Rectal smooth muscle tissue (tissue), 1 donor: ENCODE data around the gene SIRPD.

ENCODE experiments used
- H3K27ac ChIP-seq: one replicate; pipeline ENCODE4 v1.7.0; 2013; ENCODE audit warnings: low read depth, low read length, inconsistent platforms
- H3K27me3 ChIP-seq: one replicate; pipeline ENCODE4 v1.7.0; 2013; ENCODE audit warnings: low read length; ENCODE audit not compliant: control insufficient read depth, insufficient read depth
- H3K36me3 ChIP-seq: one replicate; pipeline ENCODE4 v1.7.0; 2013; ENCODE audit warnings: low read length; ENCODE audit not compliant: control insufficient read depth, insufficient read depth
- H3K4me1 ChIP-seq: one replicate; pipeline ENCODE4 v1.7.0; 2013; ENCODE audit warnings: low read length; ENCODE audit not compliant: control insufficient read depth, insufficient read depth
- H3K4me3 ChIP-seq: one replicate; pipeline ENCODE4 v1.7.0; 2013; ENCODE audit warnings: low read length
- H3K9ac ChIP-seq: one replicate; pipeline ENCODE4 v1.7.0; 2013; ENCODE audit warnings: low read length

Gene SIRPD

DNA sequence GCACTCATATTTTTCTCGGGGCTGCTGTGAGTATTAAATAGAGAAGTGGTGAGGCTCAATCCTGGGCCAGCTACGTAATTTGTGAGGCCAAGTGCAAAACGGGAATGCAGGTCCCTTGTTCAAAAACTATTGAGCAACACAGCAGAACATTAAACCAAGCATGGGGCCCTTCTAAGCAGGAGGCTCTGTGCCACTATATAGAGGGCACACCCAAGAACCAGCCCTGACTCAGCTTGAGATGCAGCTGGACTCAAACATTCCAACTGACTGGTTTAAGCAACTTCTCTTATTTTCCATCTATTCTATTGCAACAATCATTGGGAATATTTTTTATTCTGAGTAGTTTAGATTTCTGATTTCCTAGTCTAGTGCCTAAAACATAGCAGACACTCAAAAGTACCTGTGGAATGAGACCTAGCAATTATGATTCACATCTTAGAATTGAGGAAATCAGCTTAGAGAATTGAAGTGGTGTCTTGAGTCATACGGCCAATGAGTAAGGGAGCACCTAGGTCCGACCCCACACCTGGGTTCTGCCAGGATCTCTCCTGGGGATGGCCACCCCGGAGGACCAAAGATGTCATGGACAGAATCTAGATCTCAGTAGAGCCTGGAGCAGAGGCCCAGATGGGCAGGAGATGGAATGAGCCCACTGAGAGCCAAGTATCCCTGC, 67.6 kb downstream of the SIRPD start:
- H3K27ac ChIP-seq: no peak overlapping the region

DNA sequence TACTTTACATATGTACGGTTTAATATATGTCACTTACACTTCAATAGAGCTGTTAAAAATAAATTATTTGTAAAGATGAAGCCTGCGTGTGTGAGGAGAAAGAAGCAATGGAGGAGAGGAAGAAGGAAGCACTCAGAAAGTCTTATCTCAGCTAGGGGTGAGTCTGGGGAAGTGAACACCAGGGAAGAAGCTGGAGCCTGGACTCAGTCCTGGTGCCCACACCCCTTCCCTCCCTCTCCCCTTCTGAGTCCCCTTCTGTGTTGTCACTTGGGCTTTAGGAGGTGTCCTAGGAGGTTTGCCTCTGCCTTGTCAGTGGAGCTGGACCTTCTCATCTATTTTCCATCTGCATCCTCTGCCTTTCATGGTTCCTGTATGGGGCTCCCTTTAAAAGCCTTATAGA, 68.2 kb downstream of the SIRPD start:
- H3K27ac ChIP-seq: no peak overlapping the region
- H3K27me3 ChIP-seq: no peaks in the 10 kb centered on the region
- no peaks in the 10 kb centered on the region for H3K4me1 ChIP-seq
- no peak overlapping the region for H3K9ac ChIP-seq
- H3K36me3 ChIP-seq: no peaks in the 10 kb centered on the region
- H3K4me3 ChIP-seq: no peak overlapping the region

More for the DNA sequence above, 67.6 kb downstream of the SIRPD start:
- no peak overlapping the region for H3K9ac ChIP-seq
- no peaks in the 10 kb centered on the region for H3K4me1 ChIP-seq
- no peaks in the 10 kb centered on the region for H3K36me3 ChIP-seq
- no peak overlapping the region for H3K4me3 ChIP-seq
- no peaks in the 10 kb centered on the region for H3K27me3 ChIP-seq

DNA sequence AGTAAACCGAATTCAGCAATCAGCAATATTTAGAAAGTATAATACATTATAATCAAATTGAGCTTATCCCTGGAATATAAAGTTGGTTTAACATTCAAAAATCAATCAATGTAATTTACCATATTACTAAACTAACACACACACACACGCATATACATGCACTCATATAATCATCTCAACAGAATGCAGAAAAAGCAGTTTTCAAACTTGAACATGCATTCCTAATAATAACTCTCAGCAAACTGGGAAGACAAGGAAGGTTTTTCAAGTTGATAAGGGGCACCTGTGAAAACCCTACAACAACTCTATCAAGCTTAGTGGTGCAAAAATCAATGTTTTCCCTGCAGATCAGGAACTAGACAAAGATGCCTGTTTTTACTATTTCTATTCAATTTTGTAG, 70.9 kb downstream of the SIRPD start:
- Histone ChIP-seq H3K9ac (no peak overlapping the region), H3K36me3 (no peaks in the 10 kb centered on the region), H3K27me3 (no peaks in the 10 kb centered on the region), H3K4me3 (no peak overlapping the region), H3K27ac (no peak overlapping the region), H3K4me1 (no peaks in the 10 kb centered on the region)

DNA sequence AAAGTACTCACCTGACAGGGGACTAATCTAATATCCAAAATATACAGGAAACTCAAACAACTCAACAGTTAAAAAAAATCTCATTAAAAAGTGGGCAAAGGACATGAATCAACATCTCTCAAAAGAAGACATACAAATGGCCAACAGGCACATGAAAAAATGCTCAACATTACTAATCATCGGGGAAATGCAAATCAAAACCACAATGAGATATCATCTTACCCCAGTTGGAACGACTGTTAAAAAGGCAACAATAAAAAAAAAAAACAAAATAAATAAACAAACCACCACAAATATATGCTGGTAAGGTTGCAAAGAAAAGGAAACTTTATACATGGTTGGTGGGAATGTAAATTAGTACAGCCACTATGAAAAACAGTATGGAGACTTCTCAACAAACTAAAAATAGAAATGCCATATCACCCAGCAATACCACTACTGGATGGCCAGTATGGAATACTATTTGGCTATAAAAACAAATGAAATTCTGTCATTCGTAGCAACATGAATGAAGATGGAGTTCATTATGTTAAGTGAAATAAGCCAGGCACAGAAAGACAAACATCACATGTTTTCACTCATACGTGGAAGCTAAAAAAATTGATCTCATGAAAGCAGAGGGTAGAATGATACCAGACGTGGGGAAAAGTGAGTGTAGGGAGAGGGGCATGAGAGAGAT, 72.9 kb downstream of the SIRPD start:
- Histone ChIP-seq H3K4me3 (no peak overlapping the region), H3K4me1 (no peaks in the 10 kb centered on the region), H3K36me3 (no peaks in the 10 kb centered on the region)

More for the DNA sequence above, 72.9 kb downstream of the SIRPD start:
- Histone ChIP-seq H3K9ac (no peak overlapping the region), H3K27me3 (no peaks in the 10 kb centered on the region), H3K27ac (no peak overlapping the region)
